OCI-LY3 (cell line): ENCODE data around the gene TAGAP.
A peak's percentile ranks its signal among the peaks of the same experiment; 100 is the strongest.
"Not testable (repeated sequence)": the region's sequence is repeated elsewhere in the genome, so short reads cannot be mapped to it uniquely, and the experiment has no call there.

Experiments used
- H2AFZ ChIP-seq: fragments of 200-600, 300-600 bp; shearing (Covaris generic); 2 replicates; pipeline ENCODE4 v1.6.0; 2014; ENCODE audit warnings: antibody characterized with exemption, low read depth, low read length
- H3K27ac ChIP-seq: fragments of 200-600, 300-600 bp; sonication (generic); 2 replicates; pipeline ENCODE4 v1.5.1; 2014; ENCODE audit warnings: mild to moderate bottlenecking, low read length, moderate library complexity, mixed read lengths
- H3K27me3 ChIP-seq: fragments of 200-600, 300-600 bp; sonication (generic); 2 replicates; pipeline ENCODE4 v1.6.1; 2014; ENCODE audit warnings: low read depth, low read length, mixed read lengths
- H3K36me3 ChIP-seq: fragments of 200-600, 300-600 bp; sonication (generic); replicated peaks from 2 replicates; pipeline ENCODE3; 2014; ENCODE audit warnings: low read depth, low read length, mixed read lengths
- H3K4me1 ChIP-seq: fragments of 300-600, 200-600 bp; sonication (generic); 2 replicates; pipeline ENCODE4 v1.6.1; 2014; ENCODE audit warnings: low read length, mixed read lengths
- H3K4me2 ChIP-seq: fragments of 200-600, 300-600 bp; sonication (generic); 2 replicates; pipeline ENCODE4 v1.6.1; 2014; ENCODE audit warnings: low read length, mixed read lengths
- H3K4me3 ChIP-seq: fragments of 300-600, 200-600 bp; sonication (generic); 2 replicates; pipeline ENCODE4 v1.5.1; 2014; ENCODE audit warnings: antibody characterized with exemption, mild to moderate bottlenecking, low read length, moderate library complexity
- H3K79me2 ChIP-seq: fragments of 300-600, 200-600 bp; shearing (Covaris generic); 2 replicates; pipeline ENCODE4 v1.6.1; 2014; ENCODE audit warnings: mild to moderate bottlenecking, low read length, mixed read lengths
- H3K9ac ChIP-seq: fragments of 300-600, 200-600 bp; shearing (Covaris generic); 2 replicates; pipeline ENCODE4 v1.6.0; 2014; ENCODE audit warnings: mild to moderate bottlenecking, low read length, moderate library complexity
- H3K9me3 ChIP-seq: fragments of 200-600, 300-600 bp; shearing (Covaris generic); 2 replicates; pipeline ENCODE4 v1.6.1; 2014; ENCODE audit warnings: low read length, mixed read lengths; ENCODE audit not compliant: insufficient read depth
- H4K20me1 ChIP-seq: fragments of 200-600, 300-600 bp; sonication (generic); 2 replicates; pipeline ENCODE4 v1.6.1; 2016; ENCODE audit warnings: low read length, mixed read lengths; ENCODE audit not compliant: insufficient read depth
- EZH2phosphoT487 ChIP-seq: fragments of 200-600 bp; shearing (Covaris generic); IDR thresholded peaks from 2 replicates; pipeline ENCODE4 v1.6.1; 2018; ENCODE audit warnings: antibody characterized with exemption, mixed run types, low read depth
- TF ChIP-seq, protein P1 (sequence below): fragments of 200-600, 300-600 bp; sonication (generic); IDR thresholded peaks from 2 replicates; pipeline ENCODE4 v1.5.1; 2014; ENCODE audit warnings: antibody characterized with exemption, low read length, low read depth

Gene TAGAP

DNA sequence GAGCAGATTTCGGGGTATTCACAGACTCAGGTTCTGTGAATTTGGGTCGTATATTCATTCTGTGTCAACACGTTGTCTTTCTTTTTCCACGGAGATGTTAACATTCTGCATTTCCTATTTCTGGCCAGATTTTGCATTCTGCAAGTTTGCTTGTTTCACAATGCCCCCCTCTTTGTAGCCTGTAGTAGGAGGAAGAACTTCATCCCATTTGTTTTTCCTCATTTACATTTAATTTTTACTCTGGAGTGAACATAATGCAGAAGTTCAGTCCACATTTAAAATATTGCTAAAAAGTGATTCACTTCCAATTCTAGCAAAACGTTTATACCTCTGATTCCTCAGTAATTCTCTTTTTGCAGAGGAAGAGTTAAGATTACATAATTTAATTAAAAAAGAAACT, 12.9 kb downstream of the TAGAP start:
- Histone ChIP-seq H3K27me3 (no peaks in the 10 kb centered on the region), H3K4me1 (peaks cover 40% of the 10 kb centered on the region), H3K9ac (no peak overlapping the region), H3K4me3 (no peak overlapping the region), H4K20me1 (peaks cover 16% of the 10 kb centered on the region), H3K4me2 (no peak overlapping the region), H3K9me3 (no peaks in the 10 kb centered on the region), H2AFZ (no peak overlapping the region), H3K27ac (no peak overlapping the region), H3K36me3 (peaks cover 27% of the 10 kb centered on the region), H3K79me2 (peaks cover 17% of the 10 kb centered on the region)
- TF ChIP-seq, protein P1, sequence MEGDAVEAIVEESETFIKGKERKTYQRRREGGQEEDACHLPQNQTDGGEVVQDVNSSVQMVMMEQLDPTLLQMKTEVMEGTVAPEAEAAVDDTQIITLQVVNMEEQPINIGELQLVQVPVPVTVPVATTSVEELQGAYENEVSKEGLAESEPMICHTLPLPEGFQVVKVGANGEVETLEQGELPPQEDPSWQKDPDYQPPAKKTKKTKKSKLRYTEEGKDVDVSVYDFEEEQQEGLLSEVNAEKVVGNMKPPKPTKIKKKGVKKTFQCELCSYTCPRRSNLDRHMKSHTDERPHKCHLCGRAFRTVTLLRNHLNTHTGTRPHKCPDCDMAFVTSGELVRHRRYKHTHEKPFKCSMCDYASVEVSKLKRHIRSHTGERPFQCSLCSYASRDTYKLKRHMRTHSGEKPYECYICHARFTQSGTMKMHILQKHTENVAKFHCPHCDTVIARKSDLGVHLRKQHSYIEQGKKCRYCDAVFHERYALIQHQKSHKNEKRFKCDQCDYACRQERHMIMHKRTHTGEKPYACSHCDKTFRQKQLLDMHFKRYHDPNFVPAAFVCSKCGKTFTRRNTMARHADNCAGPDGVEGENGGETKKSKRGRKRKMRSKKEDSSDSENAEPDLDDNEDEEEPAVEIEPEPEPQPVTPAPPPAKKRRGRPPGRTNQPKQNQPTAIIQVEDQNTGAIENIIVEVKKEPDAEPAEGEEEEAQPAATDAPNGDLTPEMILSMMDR: no peak
- no peak for TF ChIP-seq EZH2phosphoT487

DNA sequence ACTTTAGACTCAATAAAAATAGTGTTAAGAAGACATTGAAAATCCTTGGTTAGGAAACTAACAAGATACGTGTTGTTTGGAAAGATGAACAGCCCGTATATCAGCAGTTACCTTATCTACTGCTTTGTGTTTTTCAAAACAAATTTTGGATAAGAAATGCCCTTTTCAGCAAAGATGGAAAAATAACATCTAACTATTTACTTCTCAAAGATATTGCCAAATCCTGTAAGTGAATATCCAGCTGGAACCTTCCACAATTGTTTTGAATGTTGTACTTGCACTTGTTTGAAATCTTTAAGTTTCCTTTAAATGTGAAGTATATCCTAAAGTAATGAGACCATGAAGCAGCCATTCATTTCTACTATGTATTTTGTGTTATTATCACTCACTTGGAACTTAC, 14.6 kb downstream of the TAGAP start:
- H3K27me3 ChIP-seq: no peaks in the 10 kb centered on the region
- H3K36me3 ChIP-seq: peaks cover 11% of the 10 kb centered on the region
- H3K4me3 ChIP-seq: no peak overlapping the region
- H3K9ac ChIP-seq: no peak overlapping the region
- 0 out of 2 replicates have a peak, but pooled peaks cover under 1% of the 10 kb centered on the region for H3K79me2 ChIP-seq
- no peak overlapping the region for H3K4me2 ChIP-seq
- H2AFZ ChIP-seq: no peak overlapping the region
- no peaks in the 10 kb centered on the region for H3K9me3 ChIP-seq
- 0 out of 2 replicates have a peak, but pooled peaks cover 3% of the 10 kb centered on the region for H4K20me1 ChIP-seq
- TF ChIP-seq, protein P1: no peak
- no peak for TF ChIP-seq EZH2phosphoT487
- peaks cover 23% of the 10 kb centered on the region for H3K4me1 ChIP-seq
- no peak overlapping the region for H3K27ac ChIP-seq

DNA sequence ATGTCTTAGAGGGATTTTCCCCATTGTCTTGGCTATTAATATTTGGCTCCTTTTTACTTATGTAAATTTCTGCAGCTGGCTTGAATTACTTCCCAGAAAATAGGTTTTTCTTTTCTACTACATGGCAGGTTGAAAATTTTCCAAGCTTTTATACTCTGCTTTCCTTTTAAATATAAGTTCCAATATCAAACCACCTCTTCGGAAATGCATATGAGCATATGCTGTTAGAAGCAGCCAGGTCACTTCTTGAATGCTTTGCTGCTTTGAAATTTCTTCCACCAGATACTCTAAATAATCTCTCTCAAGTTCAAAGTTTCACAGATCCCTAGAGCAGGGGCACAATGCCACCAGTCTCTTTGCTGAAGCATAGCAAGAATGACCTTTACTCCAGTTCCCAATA, 19.6 kb downstream of the TAGAP start:
- not testable (repeated sequence) for H3K27me3 ChIP-seq

DNA sequence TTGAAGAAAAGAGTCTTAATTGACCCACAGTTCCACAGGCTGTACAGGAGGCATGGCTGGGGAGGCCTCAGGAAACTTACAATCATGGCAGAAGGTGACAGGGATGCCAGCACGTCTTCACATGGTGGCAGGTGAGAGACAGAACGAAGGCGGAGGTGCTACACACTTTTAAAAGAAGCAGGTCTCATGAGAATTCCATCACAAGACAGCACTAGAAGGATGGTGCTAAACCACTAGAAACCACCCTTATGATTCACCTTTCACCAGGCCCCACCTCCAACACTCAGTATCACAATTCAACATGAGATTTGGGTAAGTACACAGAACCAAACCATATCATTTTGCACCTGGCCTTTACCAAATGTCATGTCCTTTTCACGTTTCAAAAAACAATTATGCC, 20.9 kb downstream of the TAGAP start:
- TF ChIP-seq, protein P1: no peak
- no peak for TF ChIP-seq EZH2phosphoT487
- no peak overlapping the region for H3K9ac ChIP-seq
- H3K9me3 ChIP-seq: peaks cover 4% of the 10 kb centered on the region; the same call in 1 of the 2 replicates
- no peak overlapping the region for H3K4me2 ChIP-seq
- no peaks in the 10 kb centered on the region for H3K79me2 ChIP-seq
- H3K4me3 ChIP-seq: no peak overlapping the region
- no peak overlapping the region for H2AFZ ChIP-seq
- H3K27ac ChIP-seq: peak overlapping the region; percentile 17; the same call in 1 of the 2 replicates
- peaks cover 26% of the 10 kb centered on the region for H3K36me3 ChIP-seq
- H4K20me1 ChIP-seq: no peaks in the 10 kb centered on the region
- peaks cover 41% of the 10 kb centered on the region for H3K4me1 ChIP-seq
- no peaks in the 10 kb centered on the region for H3K27me3 ChIP-seq

More for the DNA sequence above, 19.6 kb downstream of the TAGAP start:
- H2AFZ ChIP-seq, H3K9ac ChIP-seq, H3K79me2 ChIP-seq, H4K20me1 ChIP-seq, H3K4me3 ChIP-seq, H3K9me3 ChIP-seq, H3K27ac ChIP-seq, H3K4me2 ChIP-seq: not testable (repeated sequence)
- Histone ChIP-seq H3K4me1 (peaks cover 28% of the 10 kb centered on the region), H3K36me3 (peaks cover 26% of the 10 kb centered on the region)

DNA sequence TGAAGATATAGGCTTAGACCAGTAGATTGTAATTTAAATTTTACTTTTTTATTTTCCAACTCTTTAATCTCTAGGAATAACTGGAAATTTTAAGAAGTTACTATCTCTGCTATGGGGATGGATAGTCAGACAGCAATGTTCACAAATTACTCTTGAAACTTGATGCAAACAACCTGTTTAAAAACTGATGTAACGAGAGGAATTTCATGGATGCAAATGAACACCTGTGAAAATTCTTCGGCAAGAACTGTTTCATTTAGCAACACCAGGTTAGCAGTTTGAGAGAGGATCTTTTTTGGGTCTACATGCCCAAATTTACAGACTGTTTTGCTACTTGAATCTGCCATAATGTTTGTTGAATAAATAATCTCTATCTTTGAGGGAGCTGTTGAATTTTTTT, 24.8 kb downstream of the TAGAP start:
- Histone ChIP-seq H3K79me2 (no peaks in the 10 kb centered on the region), H3K4me1 (peaks cover 63% of the 10 kb centered on the region), H3K27ac (peak overlapping the region; percentile 86), H3K4me3 (peak overlapping the region; percentile 23; the same call in 1 of the 2 replicates), H4K20me1 (no peaks in the 10 kb centered on the region), H3K4me2 (peak overlapping the region; percentile 58), H3K36me3 (peaks cover 33% of the 10 kb centered on the region), H3K9me3 (peaks cover 8% of the 10 kb centered on the region), H3K27me3 (no peaks in the 10 kb centered on the region), H3K9ac (peak overlapping the region; percentile 21), H2AFZ (no peak overlapping the region)
- TF ChIP-seq, protein P1: no peak
- no peak for TF ChIP-seq EZH2phosphoT487
